Esophagus muscularis mucosa (tissue), 3 donors: ENCODE results near the gene HDHD2.

Experiments
- CTCF ChIP-seq, 3 experiments: fragments of 200-600 bp in 2 of 3; fragments of 450-650 bp in 1 of 3; sonication (generic) in 2 of 3; IDR thresholded peaks; one replicate each; pipeline ENCODE4 v1.5.1; 2017 to 2019; ENCODE audit warnings: antibody characterized with exemption in 3 of 3, mild to moderate bottlenecking in 2 of 3, moderate library complexity in 1 of 3
- POLR2A ChIP-seq: fragments of 450-650 bp; IDR thresholded peaks from one replicate; pipeline ENCODE4 v1.6.1; 2017; ENCODE audit warnings: antibody characterized with exemption, moderate library complexity, mild to moderate bottlenecking, low read depth
- POLR2AphosphoS5 ChIP-seq, 2 donors: sonication (generic); formaldehyde crosslinking; IDR thresholded peaks; one replicate each; pipeline ENCODE4 v1.6.1; 2017; ENCODE audit warnings: antibody characterized with exemption in 2 of 2

DNA sequence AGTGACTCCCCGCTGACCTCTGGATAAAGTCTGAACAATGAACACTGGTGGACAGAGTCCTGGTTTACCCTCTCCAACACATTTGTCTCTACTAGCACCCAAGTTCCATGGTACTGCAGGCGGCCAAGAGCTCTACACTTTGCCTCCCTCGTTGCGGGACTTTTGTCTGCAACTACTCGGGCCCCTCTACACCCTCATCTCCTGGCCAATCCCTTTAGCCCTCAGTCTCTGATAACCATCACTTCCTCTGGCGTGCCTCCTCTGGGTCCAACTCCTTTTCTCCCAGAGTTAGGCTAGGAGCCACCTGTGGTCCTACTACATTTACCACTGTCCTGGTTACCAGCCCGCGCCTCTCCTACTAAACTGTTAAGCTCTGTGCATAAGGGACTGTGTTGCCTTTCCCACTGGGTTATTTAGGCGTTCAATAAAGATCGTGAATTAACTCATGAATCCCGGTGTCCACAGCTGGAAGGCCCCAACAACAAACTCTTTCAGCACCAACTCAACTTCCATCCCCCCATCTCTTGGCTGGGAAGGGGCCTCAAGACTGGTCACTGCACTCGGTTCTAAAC lies 757 bp downstream of the HDHD2 start:
- TF ChIP-seq CTCF (IDR thresholded peaks at IDR 0.05): no peak
- no peak for TF ChIP-seq POLR2A
- no peak for TF ChIP-seq POLR2AphosphoS5 (IDR thresholded peaks at IDR 0.05)
